RCC 7860 (cell line): Measurements from ENCODE around the gene SMIM8.

Source experiments
- DNase-seq: peaks from one replicate; pipeline ENCODE4 v3.0.0-alpha.2; 2015; ENCODE audit warnings: low spot score
- FAIRE-seq: peaks from 2 replicates; lab custom pipeline; 2012; peaks lifted over from hg19 to GRCh38; lab: Jason Lieb, UNC

The SMIM8 gene

DNA sequence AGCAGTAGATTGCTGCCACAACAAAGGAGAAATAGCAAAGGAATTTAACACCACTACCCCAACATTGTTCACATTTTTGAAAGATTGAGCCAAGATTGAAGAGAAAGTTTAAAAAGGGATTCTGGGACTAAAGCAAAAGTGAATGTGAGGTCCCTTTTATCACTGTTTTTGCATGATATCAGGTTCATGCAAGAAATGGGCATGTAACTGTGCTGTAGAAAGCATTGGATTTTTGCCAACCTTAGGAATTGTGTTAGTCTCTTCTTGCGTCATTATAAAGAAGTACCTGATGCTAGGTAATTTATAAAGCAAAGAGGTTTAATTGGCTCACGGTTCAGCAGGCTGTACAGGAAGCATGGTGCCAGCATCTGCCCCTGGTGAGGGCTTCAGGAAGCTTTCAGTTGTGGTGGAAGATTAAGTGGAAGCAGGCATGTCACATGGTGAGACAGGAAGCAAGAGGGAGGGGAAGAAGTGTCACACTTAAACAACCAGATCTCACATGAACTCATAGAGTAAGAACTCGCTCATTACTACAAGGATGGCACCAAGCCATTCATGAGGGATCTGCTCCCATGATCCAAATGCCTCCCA lies 11.3 kb downstream of the SMIM8 start:
- DNase-seq (no peak), FAIRE-seq (no peak)

DNA sequence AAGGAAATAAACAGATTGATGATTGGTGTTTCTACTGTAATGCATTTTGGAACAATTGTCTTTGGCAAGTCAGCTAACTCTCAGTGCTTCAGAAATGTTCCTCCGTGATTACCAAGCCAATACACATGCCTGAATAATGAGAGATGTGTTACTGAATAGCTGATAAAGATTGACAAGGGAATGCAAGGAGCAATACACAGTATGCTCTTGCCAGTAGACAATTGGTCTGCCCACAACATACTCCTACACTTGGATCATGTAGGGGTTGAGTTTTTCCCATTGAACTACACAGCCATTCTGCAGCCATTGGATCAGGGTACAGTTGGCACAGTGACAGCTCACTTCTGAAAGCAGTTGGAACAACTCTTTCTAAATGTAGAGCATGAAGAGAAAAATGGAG lies 12.3 kb downstream of the SMIM8 start:
- FAIRE-seq: no peak

DNA sequence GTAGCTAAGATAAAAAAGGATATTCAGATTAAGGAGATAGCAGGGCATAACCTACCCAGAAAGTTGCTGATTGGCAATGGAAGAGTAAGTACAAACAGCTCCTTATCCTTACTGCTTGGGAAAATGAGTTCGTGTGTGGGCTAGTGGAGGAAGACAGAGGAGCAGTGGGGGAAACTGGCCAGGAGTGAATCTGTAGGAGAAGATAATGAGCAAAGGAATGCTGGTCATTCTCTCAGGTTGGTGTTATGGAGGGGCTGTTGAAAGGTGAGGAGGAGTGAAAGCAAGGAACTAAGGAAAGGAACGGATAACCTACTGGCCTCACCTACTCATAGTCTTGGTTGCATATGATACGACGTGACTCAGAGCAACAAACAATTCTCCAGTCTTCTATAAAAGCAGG lies 14.0 kb downstream of the SMIM8 start:
- FAIRE-seq (no peak), DNase-seq (no peak)

More for the DNA sequence above, 12.3 kb downstream of the SMIM8 start:
- DNase-seq: no peak

DNA sequence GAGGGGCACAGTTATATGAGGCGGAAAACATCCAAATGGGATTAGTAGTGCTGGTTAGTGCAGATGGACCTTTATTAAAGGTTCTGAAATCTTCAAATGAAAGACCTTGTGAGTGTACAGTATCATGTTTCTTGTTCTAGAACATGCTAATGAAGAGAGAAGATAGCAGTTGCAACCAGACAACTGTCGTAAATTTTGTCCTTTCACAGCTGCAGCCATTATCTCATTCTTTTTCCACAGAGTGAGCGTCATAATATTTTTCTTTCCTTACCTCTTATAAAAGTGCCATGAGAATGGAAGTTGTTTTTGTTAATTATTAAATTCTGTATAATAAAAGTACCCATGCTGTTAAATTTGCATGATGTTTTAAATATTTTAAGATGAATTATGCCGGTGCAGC lies 17.8 kb downstream of the SMIM8 start:
- FAIRE-seq: no peak
- DNase-seq: no peak

- no peak for DNase-seq
- no peak for FAIRE-seq
Observed at GRCh38 chr6:87341158-87341557, 18.8 kb downstream of the SMIM8 start.

GRCh38 chr6:87341899-87342298 lies 19.5 kb downstream of the SMIM8 start:
- DNase-seq (no peak), FAIRE-seq (no peak)

- DNase-seq: no peak
- FAIRE-seq: no peak
Observed at GRCh38 chr6:87342829-87343228, 20.4 kb downstream of the SMIM8 start.

DNA sequence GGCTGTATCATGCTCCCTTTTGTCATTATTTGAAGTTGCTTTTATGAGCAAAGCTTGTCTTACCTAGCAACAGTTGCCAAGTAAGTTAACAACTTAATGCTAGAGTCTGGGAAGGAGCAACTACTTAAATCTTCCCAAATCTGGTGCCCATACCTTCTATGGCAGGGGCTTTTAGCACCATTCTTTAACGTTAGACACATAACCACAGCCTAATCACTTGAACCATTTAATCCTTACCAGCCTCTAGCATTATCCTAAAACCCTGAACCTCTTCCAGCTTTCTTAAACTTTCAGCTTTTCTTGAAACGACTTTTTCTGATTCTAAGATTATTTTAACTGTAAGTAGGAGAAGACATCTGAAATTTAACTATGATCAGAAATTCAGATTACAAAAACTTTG lies 22.3 kb downstream of the SMIM8 start, which contains the start of gene C6orf163:
Gene C6orf163, plus strand, starts transcription at position 83 of the 400 bp plus-strand sequence. Its CDS starts 287 bp downstream, at position 370.
- FAIRE-seq: no peak
- no peak for DNase-seq

DNA sequence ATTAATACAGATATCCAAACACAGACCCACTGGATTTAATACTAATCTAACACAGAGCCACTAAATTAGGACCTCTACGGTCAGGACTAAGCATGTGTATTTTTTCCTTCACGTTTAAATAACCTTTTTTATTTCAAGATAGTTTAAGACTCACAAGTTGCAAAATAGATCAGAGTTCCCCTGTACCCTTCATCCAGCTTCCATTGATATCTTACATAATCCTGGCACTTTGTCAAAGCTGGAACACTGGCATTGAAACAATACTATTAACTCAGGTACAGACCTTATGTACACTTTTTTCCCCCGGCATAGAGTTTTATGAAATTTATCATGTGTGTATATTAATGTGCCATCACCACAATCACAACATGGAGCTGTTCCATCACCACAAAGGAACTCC lies 24.3 kb downstream of the SMIM8 start:
- no peak for FAIRE-seq
- DNase-seq: no peak

GRCh38 chr6:87349896-87350295 lies 27.5 kb downstream of the SMIM8 start:
- no peak for DNase-seq
- FAIRE-seq: no peak

GRCh38 chr6:87350516-87350915 lies 28.1 kb downstream of the SMIM8 start:
- FAIRE-seq: no peak

DNA sequence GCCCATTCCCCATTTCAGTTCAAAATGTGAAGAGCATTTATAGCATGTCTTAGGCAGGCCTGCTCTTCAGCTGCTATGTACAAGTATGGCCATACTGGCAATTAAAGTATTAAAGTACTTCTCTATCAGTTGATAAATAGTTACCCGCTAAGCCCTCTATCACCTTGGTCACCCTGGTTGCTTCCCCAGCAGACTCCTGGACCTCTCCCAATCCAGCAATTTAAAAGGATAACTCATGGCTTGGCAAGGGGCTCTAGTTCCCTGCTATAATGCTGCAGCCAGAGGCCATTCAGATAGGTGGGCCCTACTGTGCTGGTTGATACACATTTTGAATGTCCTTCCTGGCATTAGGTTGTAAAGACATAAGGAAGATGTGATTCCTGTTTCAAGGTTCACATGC lies 29.2 kb downstream of the SMIM8 start:
- DNase-seq: no peak
- no peak for FAIRE-seq

More at GRCh38 chr6:87350516-87350915, 28.1 kb downstream of the SMIM8 start:
- DNase-seq: no peak

DNA sequence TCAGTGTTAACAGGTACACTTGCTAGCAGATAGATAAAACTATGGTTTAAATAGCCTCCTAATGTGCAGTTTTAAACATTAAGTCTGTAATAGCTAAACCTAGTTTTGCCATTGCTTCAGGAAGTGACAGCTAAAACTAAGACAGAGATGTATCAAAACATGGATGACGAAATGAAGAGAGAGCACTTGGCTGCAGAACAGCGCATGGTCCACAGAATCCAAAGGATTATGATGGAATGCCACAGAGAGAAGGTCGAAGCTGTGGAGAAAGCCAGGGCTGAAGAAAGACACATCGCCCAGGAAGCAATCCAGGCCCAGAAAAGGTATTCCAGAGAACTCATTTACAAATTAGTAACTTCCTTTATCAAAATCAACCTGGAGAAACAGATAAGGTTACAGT lies 33.8 kb downstream of the SMIM8 start:
- DNase-seq (no peak), FAIRE-seq (no peak)

GRCh38 chr6:87357479-87358196 lies 35.2 kb downstream of the SMIM8 start:
- FAIRE-seq: no peak
- no peak for DNase-seq

- FAIRE-seq (no peak), DNase-seq (no peak)
Observed at GRCh38 chr6:87364602-87365252, 42.3 kb downstream of the SMIM8 start.

GRCh38 chr6:87366072-87366827 lies 43.9 kb downstream of the SMIM8 start:
- DNase-seq: no peak
- no peak for FAIRE-seq

- FAIRE-seq (no peak), DNase-seq (no peak)
Observed at GRCh38 chr6:87366899-87367298, 44.5 kb downstream of the SMIM8 start.

- no peak for DNase-seq
- no peak for FAIRE-seq
Observed at GRCh38 chr6:87373377-87373776, 51.0 kb downstream of the SMIM8 start.

DNA sequence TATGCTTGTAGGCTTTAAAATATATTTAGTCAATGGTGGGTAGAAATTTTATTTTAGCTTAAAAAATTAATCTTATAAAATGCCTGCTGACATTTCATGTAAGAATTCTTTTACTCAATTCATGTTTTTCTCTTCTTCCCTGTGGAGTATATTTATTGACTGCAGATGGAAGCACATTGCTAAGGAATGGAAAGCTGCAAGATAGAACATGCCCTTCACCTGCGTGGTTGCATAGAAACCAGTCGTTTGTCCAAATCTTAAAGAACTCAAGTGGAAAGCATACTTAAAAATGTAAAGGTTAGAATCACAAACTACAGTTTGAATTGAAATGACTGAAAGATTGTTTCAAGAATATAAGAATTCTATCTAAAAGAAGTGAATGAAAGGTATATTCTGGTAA lies 52.9 kb downstream of the SMIM8 start:
- FAIRE-seq (no peak), DNase-seq (no peak)

- DNase-seq (no peak), FAIRE-seq (no peak)
Observed at GRCh38 chr6:87376643-87377042, 54.3 kb downstream of the SMIM8 start.

DNA sequence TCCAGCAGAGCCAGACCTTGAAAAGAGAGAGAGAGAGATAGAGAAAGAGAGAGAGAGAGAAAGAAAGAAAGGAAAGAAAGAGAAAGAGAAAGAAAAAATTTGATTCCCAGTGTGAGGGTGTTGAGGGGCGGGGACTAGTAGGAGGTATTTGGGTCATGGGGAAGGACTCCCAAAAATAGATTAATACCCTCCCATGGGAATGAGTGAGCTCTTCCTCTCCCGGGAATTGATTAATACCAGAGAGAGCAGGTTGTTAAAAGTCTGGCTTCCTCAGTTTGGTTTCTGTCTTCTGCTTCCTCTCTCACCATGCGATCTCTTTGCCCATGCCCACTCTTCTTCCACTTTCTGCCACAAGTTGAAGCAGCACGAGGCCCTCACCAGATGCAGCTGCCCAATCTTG lies 56.6 kb downstream of the SMIM8 start:
- DNase-seq (no peak), FAIRE-seq (no peak)
